Activated CD4-positive, alpha-beta T cell treated with anti-CD3 and anti-CD28 coated beads for 4 hours (primary cell): ENCODE measurements around the gene RSL1D1.
"Not testable (repeated sequence)": the region's sequence is repeated elsewhere in the genome, so short reads cannot be mapped to it uniquely, and the experiment has no call there.

Experiments used
- DNase-seq, 2 donors: peaks; one replicate each; pipeline ENCODE4 v3.0.0-alpha.2; 2020

RSL1D1 gene

GRCh38 chr16:11796227-11797165 lies 54.8 kb downstream of the RSL1D1 start:
- peak in 1 of 2 donors; percentile 30 for DNase-seq

- DNase-seq: no peak
These were observed 55.5 kb downstream of the RSL1D1 start for GRCh38 chr16:11795887-11796226.

GRCh38 chr16:11794996-11795886 lies 56.1 kb downstream of the RSL1D1 start:
- DNase-seq: no peak

GRCh38 chr16:11794447-11794846 lies 56.9 kb downstream of the RSL1D1 start:
- DNase-seq: no peak

- DNase-seq: no peak
These were observed 57.5 kb downstream of the RSL1D1 start for GRCh38 chr16:11793840-11794239.

GRCh38 chr16:11792410-11793241 lies 58.7 kb downstream of the RSL1D1 start:
- no peak for DNase-seq

GRCh38 chr16:11791144-11791828 lies 60.1 kb downstream of the RSL1D1 start:
- no peak for DNase-seq

GRCh38 chr16:11788914-11789313 lies 62.4 kb downstream of the RSL1D1 start:
- DNase-seq: no peak

GRCh38 chr16:11784980-11785599 lies 66.3 kb downstream of the RSL1D1 start:
- not testable (repeated sequence) for DNase-seq

GRCh38 chr16:11784381-11784780 lies 67.0 kb downstream of the RSL1D1 start:
- not testable (repeated sequence) for DNase-seq

GRCh38 chr16:11784038-11784369 lies 67.3 kb downstream of the RSL1D1 start:
- no peak for DNase-seq
